Measurements from ENCODE around the gene CACNA1H. TPM values are rescaled to one million over a fixed set of nuclear protein-coding genes. Genes with fewer than 3 reads are reported as not detected.

Gene CACNA1H
- total RNA-seq, 1 experiment from 2014 or later = 31.1 TPM

- Histone ChIP-seq H3K9me3 (ENCODE audit: control insufficient read depth, insufficient read depth, low read depth, low read length) (no peaks in the 10 kb centered on the region), H3K36me3 (ENCODE audit: control insufficient read depth, insufficient read depth, low read length) (no peaks in the 10 kb centered on the region), H3K27ac (ENCODE audit: low read length) (no peak overlapping the region), H3K4me1 (ENCODE audit: control insufficient read depth, insufficient read depth, low read length) (peaks cover 4% of the 10 kb centered on the region; the same call in 1 of the 2 replicates), H3K4me3 (ENCODE audit: low read depth in 2 of 2, low read length in 2 of 2) (no peak overlapping the region), H3K27me3 (ENCODE audit: control insufficient read depth, insufficient read depth, low read length) (no peaks in the 10 kb centered on the region)
- ChIA-PET CTCF (no interaction called here), POLR2A (no interaction called here)
- in situ Hi-C loops (cut with HindIII; ENCODE audit: low pct_unique_long_range_greater_than_20kb, low sequenced_read_pairs) = no loop called here
- BruUV-seq (replicated peaks) = no TSS peak
- ATAC-seq (no peak), DNase-seq (ENCODE audit: low read depth, low spot score) (no peak)
- intact Hi-C loops (cut with micrococcal nuclease; ENCODE audit: unreplicated experiment) = no loop called here
- TF ChIP-seq, protein P1, sequence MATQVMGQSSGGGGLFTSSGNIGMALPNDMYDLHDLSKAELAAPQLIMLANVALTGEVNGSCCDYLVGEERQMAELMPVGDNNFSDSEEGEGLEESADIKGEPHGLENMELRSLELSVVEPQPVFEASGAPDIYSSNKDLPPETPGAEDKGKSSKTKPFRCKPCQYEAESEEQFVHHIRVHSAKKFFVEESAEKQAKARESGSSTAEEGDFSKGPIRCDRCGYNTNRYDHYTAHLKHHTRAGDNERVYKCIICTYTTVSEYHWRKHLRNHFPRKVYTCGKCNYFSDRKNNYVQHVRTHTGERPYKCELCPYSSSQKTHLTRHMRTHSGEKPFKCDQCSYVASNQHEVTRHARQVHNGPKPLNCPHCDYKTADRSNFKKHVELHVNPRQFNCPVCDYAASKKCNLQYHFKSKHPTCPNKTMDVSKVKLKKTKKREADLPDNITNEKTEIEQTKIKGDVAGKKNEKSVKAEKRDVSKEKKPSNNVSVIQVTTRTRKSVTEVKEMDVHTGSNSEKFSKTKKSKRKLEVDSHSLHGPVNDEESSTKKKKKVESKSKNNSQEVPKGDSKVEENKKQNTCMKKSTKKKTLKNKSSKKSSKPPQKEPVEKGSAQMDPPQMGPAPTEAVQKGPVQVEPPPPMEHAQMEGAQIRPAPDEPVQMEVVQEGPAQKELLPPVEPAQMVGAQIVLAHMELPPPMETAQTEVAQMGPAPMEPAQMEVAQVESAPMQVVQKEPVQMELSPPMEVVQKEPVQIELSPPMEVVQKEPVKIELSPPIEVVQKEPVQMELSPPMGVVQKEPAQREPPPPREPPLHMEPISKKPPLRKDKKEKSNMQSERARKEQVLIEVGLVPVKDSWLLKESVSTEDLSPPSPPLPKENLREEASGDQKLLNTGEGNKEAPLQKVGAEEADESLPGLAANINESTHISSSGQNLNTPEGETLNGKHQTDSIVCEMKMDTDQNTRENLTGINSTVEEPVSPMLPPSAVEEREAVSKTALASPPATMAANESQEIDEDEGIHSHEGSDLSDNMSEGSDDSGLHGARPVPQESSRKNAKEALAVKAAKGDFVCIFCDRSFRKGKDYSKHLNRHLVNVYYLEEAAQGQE (IDR thresholded peaks at IDR 0.05; ENCODE audit: insufficient read depth in 1 of 2, low read depth in 2 of 2, low read length in 1 of 2) = no peak
- no peak for TF ChIP-seq POLR2AphosphoS5 (IDR thresholded peaks at IDR 0.05; ENCODE audit: low read depth, low read length)
- TF ChIP-seq, protein P2, sequence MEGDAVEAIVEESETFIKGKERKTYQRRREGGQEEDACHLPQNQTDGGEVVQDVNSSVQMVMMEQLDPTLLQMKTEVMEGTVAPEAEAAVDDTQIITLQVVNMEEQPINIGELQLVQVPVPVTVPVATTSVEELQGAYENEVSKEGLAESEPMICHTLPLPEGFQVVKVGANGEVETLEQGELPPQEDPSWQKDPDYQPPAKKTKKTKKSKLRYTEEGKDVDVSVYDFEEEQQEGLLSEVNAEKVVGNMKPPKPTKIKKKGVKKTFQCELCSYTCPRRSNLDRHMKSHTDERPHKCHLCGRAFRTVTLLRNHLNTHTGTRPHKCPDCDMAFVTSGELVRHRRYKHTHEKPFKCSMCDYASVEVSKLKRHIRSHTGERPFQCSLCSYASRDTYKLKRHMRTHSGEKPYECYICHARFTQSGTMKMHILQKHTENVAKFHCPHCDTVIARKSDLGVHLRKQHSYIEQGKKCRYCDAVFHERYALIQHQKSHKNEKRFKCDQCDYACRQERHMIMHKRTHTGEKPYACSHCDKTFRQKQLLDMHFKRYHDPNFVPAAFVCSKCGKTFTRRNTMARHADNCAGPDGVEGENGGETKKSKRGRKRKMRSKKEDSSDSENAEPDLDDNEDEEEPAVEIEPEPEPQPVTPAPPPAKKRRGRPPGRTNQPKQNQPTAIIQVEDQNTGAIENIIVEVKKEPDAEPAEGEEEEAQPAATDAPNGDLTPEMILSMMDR (IDR thresholded peaks at IDR 0.05) = no peak
- TF ChIP-seq TCF7L2 (IDR thresholded peaks at IDR 0.05; ENCODE audit: low read depth, low read length) = no peak
- TF ChIP-seq SIN3A (IDR thresholded peaks at IDR 0.05; ENCODE audit: borderline replicate concordance, insufficient read depth, low read depth, low read length) = no peak
These were observed 38.9 kb upstream of the CACNA1H start for GRCh38 chr16:1113889-1114526.

- no peaks in the 10 kb centered on the region; the same call in none of the 2 replicates for H3K4me1 ChIP-seq (ENCODE audit: control insufficient read depth, insufficient read depth, low read length)
- ATAC-seq = no peak
- H3K36me3 ChIP-seq (ENCODE audit: control insufficient read depth, insufficient read depth, low read length) = no peaks in the 10 kb centered on the region
- ChIA-PET CTCF (no interaction called here), POLR2A (no interaction called here)
- no peak for TF ChIP-seq SIN3A (IDR thresholded peaks at IDR 0.05; ENCODE audit: borderline replicate concordance, insufficient read depth, low read depth, low read length)
- no peak for TF ChIP-seq TCF7L2 (IDR thresholded peaks at IDR 0.05; ENCODE audit: low read depth, low read length)
- TF ChIP-seq, protein P2 (IDR thresholded peaks at IDR 0.05) = no peak
- no peak for TF ChIP-seq POLR2AphosphoS5 (IDR thresholded peaks at IDR 0.05; ENCODE audit: low read depth, low read length)
- TF ChIP-seq, protein P1 (IDR thresholded peaks at IDR 0.05; ENCODE audit: insufficient read depth in 1 of 2, low read depth in 2 of 2, low read length in 1 of 2) = no peak
- no peaks in the 10 kb centered on the region for H3K9me3 ChIP-seq (ENCODE audit: control insufficient read depth, insufficient read depth, low read depth, low read length)
- H3K27me3 ChIP-seq (ENCODE audit: control insufficient read depth, insufficient read depth, low read length) = no peaks in the 10 kb centered on the region
- no TSS peak for BruUV-seq (replicated peaks)
- DNase-seq (ENCODE audit: low read depth, low spot score) = no peak
- H3K27ac ChIP-seq (ENCODE audit: low read length) = no peak overlapping the region
- in situ Hi-C loops (cut with HindIII; ENCODE audit: low pct_unique_long_range_greater_than_20kb, low sequenced_read_pairs) (no loop called here), intact Hi-C loops (cut with micrococcal nuclease; ENCODE audit: unreplicated experiment) (no loop called here)
- H3K4me3 ChIP-seq (ENCODE audit: low read depth in 2 of 2, low read length in 2 of 2) = no peak overlapping the region
These were observed 36.2 kb upstream of the CACNA1H start for GRCh38 chr16:1116693-1117077.
